OCI-LY1 (cell line): ENCODE measurements around the gene RGS2.

ENCODE experiments used
- H2AFZ ChIP-seq: fragments of 200-600 bp; sonication (generic), shearing (Covaris generic); 2 replicates; pipeline ENCODE4 v1.6.0; 2014; ENCODE audit warnings: antibody characterized with exemption, mild to moderate bottlenecking, low read length
- H3F3A ChIP-seq: fragments of 200-600 bp; sonication (generic), shearing (Covaris generic); 2 replicates; pipeline ENCODE4 v1.6.0; 2014; ENCODE audit warnings: mild to moderate bottlenecking, antibody characterized with exemption, low read length, moderate library complexity; ENCODE audit not compliant: insufficient read depth
- H3K27ac ChIP-seq: fragments of 200-600 bp; sonication (generic); 2 replicates; pipeline ENCODE4 v1.5.1; 2014; ENCODE audit warnings: low read length, mixed run types, mild to moderate bottlenecking, low read depth; ENCODE audit not compliant: poor library complexity, severe bottlenecking
- H3K27me3 ChIP-seq: fragments of 200-600 bp; sonication (generic); 2 replicates; pipeline ENCODE4 v1.6.0; 2014; ENCODE audit warnings: antibody characterized with exemption, mild to moderate bottlenecking, low read length, moderate library complexity; ENCODE audit not compliant: insufficient read depth
- H3K36me3 ChIP-seq: fragments of 200-600 bp; sonication (generic); 2 replicates; pipeline ENCODE4 v1.6.1; 2014; ENCODE audit warnings: mild to moderate bottlenecking, antibody characterized with exemption, low read length, moderate library complexity, mixed read lengths; ENCODE audit not compliant: insufficient read depth
- H3K4me1 ChIP-seq: fragments of 200-600 bp; sonication (generic); 2 replicates; pipeline ENCODE4 v1.5.1; 2014; ENCODE audit warnings: mild to moderate bottlenecking, low read length, moderate library complexity; ENCODE audit not compliant: insufficient read depth, severe bottlenecking
- H3K4me2 ChIP-seq: fragments of 200-600 bp; sonication (generic), shearing (Covaris generic); 2 replicates; pipeline ENCODE4 v1.6.1; 2014; ENCODE audit warnings: low read length
- H3K4me3 ChIP-seq: fragments of 200-600 bp; sonication (generic); 2 replicates; pipeline ENCODE4 v1.5.1; 2014; ENCODE audit warnings: low read length, low read depth, mild to moderate bottlenecking, mixed read lengths; ENCODE audit not compliant: poor library complexity, severe bottlenecking
- H3K79me2 ChIP-seq: fragments of 200-600 bp; shearing (Covaris generic); 2 replicates; pipeline ENCODE4 v1.6.1; 2016; ENCODE audit warnings: mixed run types, low read length, mixed read lengths; ENCODE audit not compliant: insufficient read depth
- H3K9ac ChIP-seq: fragments of 200-600 bp; sonication (generic), shearing (Covaris generic); 2 replicates; pipeline ENCODE4 v1.6.1; 2014; ENCODE audit warnings: mild to moderate bottlenecking, low read length, mixed read lengths
- H3K9me2 ChIP-seq: fragments of 200-600 bp; sonication (generic), shearing (Covaris generic); 2 replicates; pipeline ENCODE4 v1.6.1; 2014; ENCODE audit warnings: low read depth, mild to moderate bottlenecking, low read length, mixed read lengths
- H3K9me3 ChIP-seq: fragments of 200-600 bp; shearing (Covaris generic); 2 replicates; pipeline ENCODE4 v1.6.1; 2014; ENCODE audit warnings: low read length, mixed read lengths
- H4K20me1 ChIP-seq: fragments of 200-600 bp; sonication (generic), shearing (Covaris generic); 2 replicates; pipeline ENCODE4 v1.6.0; 2016; ENCODE audit warnings: mild to moderate bottlenecking, low read length; ENCODE audit not compliant: insufficient read depth
- EZH2 ChIP-seq: fragments of 200-600 bp; sonication (generic), shearing (Covaris generic); IDR thresholded peaks from 2 replicates; pipeline ENCODE4 v1.8.0; 2017; ENCODE audit warnings: borderline replicate concordance, mixed run types, mild to moderate bottlenecking, antibody characterized with exemption, low read length, moderate library complexity, mixed read lengths
- TF ChIP-seq, protein P1 (sequence below): fragments of 200-600 bp; sonication (generic), shearing (Covaris generic); IDR thresholded peaks from 2 replicates; pipeline ENCODE4 v1.5.1; 2017; ENCODE audit warnings: mild to moderate bottlenecking, antibody characterized with exemption, low read length, moderate library complexity, mixed read lengths

RGS2 gene, protein sequence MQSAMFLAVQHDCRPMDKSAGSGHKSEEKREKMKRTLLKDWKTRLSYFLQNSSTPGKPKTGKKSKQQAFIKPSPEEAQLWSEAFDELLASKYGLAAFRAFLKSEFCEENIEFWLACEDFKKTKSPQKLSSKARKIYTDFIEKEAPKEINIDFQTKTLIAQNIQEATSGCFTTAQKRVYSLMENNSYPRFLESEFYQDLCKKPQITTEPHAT

DNA sequence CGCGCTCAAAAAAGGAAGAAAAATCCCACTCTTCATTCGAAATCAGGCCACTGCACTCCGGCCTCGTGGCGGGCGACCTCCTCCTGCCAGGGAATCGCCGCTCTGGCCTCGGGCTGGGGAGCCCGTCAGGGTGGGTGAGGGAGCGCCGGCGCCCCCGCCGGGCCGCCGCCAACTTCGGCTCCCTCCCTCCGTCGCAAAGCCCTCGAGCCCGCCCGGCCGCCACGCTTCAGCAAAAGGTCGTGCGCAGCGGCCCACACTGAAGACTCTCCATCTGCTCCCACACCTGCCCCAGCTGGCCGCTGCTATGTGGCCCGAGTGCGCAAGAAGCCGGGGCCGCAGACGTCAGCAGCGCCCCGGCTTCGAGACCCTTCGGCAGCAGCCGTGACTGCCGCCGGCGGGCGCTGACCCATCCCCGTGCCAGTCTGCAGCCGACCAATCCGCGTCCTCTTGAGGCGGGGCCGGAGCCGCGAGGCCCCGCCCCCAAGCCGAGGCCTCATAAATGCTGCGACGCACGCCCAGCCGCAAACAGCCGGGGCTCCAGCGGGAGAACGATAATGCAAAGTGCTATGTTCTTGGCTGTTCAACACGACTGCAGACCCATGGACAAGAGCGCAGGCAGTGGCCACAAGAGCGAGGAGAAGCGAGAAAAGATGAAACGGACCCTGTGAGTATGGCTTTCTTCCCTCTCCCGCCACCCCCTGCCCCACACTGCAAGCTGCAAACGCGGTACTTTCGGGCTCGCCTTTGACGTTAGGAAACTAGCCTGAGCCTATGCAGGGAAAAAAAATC, at the start of gene RGS2:
TSS of gene RGS2 (plus strand) at position 522 of the 789 bp plus-strand sequence. CDS start at position 555, 33 bp downstream.
- TF ChIP-seq EZH2: no peak
- TF ChIP-seq, protein P1, sequence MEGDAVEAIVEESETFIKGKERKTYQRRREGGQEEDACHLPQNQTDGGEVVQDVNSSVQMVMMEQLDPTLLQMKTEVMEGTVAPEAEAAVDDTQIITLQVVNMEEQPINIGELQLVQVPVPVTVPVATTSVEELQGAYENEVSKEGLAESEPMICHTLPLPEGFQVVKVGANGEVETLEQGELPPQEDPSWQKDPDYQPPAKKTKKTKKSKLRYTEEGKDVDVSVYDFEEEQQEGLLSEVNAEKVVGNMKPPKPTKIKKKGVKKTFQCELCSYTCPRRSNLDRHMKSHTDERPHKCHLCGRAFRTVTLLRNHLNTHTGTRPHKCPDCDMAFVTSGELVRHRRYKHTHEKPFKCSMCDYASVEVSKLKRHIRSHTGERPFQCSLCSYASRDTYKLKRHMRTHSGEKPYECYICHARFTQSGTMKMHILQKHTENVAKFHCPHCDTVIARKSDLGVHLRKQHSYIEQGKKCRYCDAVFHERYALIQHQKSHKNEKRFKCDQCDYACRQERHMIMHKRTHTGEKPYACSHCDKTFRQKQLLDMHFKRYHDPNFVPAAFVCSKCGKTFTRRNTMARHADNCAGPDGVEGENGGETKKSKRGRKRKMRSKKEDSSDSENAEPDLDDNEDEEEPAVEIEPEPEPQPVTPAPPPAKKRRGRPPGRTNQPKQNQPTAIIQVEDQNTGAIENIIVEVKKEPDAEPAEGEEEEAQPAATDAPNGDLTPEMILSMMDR: peak; percentile 42; the same call in 1 of the 2 replicates
- Histone ChIP-seq H3K9ac (peak within 1 kb of the TSS; percentile 69), H3K27ac (peak within 1 kb of the TSS; percentile 88), H3K9me3 (no peaks in the 10 kb centered on the region), H2AFZ (peak within 1 kb of the TSS; percentile 77), H4K20me1 (no peaks in the 10 kb centered on the region), H3K9me2 (no peaks in the 10 kb centered on the region), H3F3A (peaks cover 6% of the 10 kb centered on the region), H3K4me1 (peaks cover 45% of the 10 kb centered on the region), H3K4me2 (peak within 1 kb of the TSS; percentile 93), H3K4me3 (peak within 1 kb of the TSS; percentile 73), H3K27me3 (no peaks in the 10 kb centered on the region), H3K79me2 (peaks cover 5% of the 10 kb centered on the region; the same call in 1 of the 2 replicates), H3K36me3 (peaks cover 17% of the 10 kb centered on the region; the same call in 1 of the 2 replicates)

DNA sequence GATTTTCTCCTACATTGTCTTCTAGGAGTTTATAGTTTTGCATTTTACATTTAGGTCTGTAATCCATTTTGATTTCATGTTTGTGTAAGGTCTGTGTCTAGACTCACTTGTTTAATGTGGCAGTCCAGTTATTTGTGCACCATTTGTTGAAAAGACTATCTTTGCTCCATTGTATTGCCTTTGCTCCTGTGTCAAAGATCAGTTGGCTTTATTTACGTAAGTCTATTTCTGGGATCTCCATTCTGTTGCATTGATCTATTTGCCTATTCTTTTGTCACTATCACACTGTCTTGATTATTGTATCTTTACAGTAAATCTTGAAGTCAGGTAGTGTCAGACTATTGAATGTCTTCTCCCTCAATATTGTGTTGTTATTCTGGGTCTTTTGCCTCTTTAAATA, 49.7 kb upstream of the RGS2 start:
- Histone ChIP-seq H3K9me2 (no peaks in the 10 kb centered on the region), H3K79me2 (no peaks in the 10 kb centered on the region), H3K4me2 (no peak overlapping the region), H3K9me3 (no peaks in the 10 kb centered on the region), H2AFZ (no peak overlapping the region), H3K27ac (no peak overlapping the region), H3F3A (no peaks in the 10 kb centered on the region), H3K4me1 (peaks cover 6% of the 10 kb centered on the region), H3K9ac (no peak overlapping the region), H3K36me3 (no peaks in the 10 kb centered on the region), H3K4me3 (no peak overlapping the region), H4K20me1 (no peaks in the 10 kb centered on the region), H3K27me3 (no peaks in the 10 kb centered on the region)
- TF ChIP-seq, protein P1: no peak
- TF ChIP-seq EZH2: no peak

DNA sequence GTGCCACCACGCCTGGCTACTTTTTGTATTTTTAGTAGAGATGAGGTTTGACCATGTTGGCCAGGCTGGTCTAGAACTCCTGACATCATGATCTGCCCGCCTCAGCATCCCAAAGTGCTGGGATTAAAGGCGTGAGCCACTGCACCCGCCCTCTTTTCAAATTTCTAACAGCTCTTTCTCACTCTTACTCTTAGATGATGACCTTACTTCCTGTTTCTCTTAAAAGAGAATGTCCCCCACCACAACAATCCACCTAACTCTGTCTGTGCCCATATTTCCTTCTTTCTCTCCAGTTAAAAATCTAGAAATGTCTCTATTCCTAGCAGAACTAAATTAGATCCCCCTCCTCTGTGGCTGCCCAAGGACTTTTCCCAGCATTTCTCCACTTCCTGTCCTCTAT, 46.6 kb upstream of the RGS2 start:
- H4K20me1 ChIP-seq: no peaks in the 10 kb centered on the region
- no peak overlapping the region for H2AFZ ChIP-seq
- H3K4me1 ChIP-seq: peaks cover 6% of the 10 kb centered on the region
- H3K4me2 ChIP-seq: no peak overlapping the region
- H3K79me2 ChIP-seq: no peaks in the 10 kb centered on the region
- H3K27ac ChIP-seq: no peak overlapping the region
- H3K9me2 ChIP-seq: no peaks in the 10 kb centered on the region
- no peaks in the 10 kb centered on the region for H3K27me3 ChIP-seq
- H3K9me3 ChIP-seq: no peaks in the 10 kb centered on the region
- H3K9ac ChIP-seq: no peak overlapping the region
- no peak for TF ChIP-seq EZH2
- TF ChIP-seq, protein P1: no peak
- H3F3A ChIP-seq: no peaks in the 10 kb centered on the region
- no peak overlapping the region for H3K4me3 ChIP-seq
- H3K36me3 ChIP-seq: no peaks in the 10 kb centered on the region
